ENCODE measurements around the gene UGT1A3.
"Not testable (repeated sequence)": the region's sequence is repeated elsewhere in the genome, so short reads cannot be mapped to it uniquely, and the experiment has no call there.

The UGT1A3 gene

DNA sequence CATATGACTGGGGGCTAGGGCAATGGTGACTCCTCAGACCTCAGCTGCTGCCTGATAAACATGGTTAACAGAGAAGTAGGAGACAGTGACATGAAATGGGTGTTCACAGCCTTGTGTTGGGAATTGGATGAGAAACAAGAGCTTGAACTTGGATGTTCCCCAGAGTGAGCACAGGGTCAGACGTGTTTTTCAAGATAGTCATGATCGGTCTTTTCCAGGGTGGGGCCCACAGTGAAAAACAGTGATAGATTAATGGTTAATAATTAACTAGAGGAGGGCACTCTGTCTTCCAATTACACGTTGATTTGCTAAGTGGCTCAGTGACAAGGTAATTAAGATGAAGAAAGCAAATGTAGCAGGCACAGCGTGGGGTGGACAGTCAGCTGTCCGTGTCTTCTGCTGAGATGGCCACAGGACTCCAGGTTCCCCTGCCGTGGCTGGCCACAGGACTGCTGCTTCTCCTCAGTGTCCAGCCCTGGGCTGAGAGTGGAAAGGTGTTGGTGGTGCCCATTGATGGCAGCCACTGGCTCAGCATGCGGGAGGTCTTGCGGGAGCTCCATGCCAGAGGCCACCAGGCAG is at the start of gene UGT1A3:
TSS of gene UGT1A3 (plus strand) at position 320 of the 579 bp plus-strand sequence. CDS start at position 405, 85 bp downstream.
- DNase-seq: no peak

DNA sequence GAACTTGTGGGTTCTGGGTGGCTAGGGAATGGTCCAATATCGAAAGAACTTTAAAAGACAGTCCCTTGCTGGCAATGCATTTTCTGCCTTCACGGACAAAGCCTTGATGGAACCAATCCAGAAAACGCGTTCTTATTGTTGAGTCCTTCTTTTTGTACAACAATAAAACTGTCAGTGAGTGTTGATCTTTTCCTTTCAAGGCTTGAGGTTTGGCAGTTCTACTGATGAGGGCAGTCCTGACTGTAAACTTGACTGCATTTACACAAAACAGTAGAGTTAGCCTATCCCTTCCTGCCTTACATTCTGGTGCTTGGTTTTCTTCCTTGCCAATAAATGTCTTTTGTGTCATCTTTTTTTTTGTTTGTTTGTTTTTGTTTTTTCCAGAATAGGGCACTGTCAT is 49.6 kb upstream of the UGT1A3 start:
- DNase-seq: no peak

DNA sequence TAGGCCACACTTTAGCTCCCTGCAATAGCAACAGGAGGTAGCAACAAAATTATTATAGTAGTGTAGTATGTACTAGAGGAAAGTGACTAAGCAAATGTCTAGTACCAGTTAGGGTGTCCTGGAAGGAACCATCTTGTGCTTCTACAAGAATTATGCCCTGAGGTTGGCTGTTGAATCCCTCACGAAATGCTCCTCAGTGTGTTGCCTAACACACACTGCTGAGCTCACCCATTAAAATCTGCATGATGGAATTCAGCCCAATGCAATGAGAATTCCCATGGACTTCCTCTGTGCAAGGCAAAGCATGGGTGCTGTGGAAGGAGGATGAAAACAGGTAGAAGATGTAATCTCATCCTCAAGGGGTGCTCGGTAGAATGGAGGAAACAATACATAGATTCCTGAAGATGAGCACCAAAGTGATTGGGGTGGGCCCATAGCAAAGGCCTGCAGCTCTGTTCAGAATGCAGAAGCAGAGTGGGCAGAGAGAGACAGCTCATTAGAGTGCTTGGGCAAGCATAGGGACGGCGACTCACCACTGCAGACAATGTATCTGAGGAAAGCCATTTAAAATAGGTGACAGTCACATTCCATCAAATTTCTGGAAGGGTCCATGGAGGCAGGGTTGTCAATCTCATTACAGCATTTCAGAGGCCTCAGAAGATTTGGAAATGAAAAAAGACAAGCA is 48.3 kb upstream of the UGT1A3 start:
- no peak for DNase-seq

DNA sequence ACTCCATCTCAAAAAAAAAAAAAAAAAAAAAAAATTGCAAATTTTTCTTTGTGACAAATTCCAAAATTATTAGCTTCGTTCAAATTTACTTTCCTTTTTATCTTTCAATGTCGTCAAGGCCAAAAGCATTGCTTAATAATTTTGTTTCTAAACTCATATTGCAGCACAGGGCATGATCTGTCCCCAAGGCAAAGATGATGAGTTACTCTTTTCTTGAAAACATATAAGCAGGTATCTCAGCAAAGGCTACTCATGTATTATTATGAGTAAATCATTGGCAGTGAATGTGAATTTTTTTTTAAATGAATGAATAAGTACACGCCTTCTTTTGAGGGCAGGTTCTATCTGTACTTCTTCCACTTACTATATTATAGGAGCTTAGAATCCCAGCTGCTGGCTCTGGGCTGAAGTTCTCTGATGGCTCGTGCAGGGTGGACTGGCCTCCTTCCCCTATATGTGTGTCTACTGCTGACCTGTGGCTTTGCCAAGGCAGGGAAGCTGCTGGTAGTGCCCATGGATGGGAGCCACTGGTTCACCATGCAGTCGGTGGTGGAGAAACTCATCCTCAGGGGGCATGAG is 47.2 kb upstream of the UGT1A3 start, which contains the start of gene UGT1A7:
TSS of gene UGT1A7 (plus strand) at position 381 of the 579 bp plus-strand sequence. CDS start at position 418, 37 bp downstream.
- DNase-seq: no peak

DNA sequence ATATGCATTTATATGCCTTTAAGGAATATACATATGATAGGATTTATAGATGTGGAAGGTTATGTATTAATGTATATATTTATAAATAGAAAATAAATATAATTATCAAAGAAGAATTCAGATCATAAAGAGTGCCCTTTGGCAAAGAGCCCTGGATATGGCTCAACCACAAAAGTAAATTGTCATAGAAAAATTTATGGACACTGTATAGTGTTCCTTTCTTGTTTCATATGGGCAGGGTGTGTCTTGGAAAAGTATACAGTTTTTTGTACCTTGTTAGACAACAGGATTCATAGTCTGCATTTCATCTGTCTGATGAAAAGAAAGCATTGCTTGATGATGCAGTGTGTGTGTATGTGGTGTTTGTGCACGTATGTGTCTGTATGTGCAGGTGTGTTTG is 44.2 kb upstream of the UGT1A3 start:
- no peak for DNase-seq

DNA sequence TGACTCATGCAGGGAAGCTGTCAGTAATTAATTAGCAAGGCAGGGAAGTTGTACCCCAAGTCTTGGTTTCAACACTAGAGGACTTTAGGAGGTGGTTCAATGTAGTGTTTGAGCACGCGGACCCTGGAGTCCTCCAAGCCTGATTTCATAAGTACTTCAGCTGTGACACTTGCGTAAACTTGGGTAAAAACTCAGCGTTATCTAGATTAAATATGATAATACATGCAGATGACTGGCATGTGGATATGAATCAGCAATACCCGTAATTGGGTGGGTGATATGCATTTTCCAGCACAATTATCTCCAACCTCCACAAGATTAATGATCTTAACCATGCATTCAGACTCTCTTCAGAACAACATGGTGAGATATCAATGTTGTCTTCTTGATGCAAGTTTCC is 41.9 kb upstream of the UGT1A3 start:
- DNase-seq: no peak

DNA sequence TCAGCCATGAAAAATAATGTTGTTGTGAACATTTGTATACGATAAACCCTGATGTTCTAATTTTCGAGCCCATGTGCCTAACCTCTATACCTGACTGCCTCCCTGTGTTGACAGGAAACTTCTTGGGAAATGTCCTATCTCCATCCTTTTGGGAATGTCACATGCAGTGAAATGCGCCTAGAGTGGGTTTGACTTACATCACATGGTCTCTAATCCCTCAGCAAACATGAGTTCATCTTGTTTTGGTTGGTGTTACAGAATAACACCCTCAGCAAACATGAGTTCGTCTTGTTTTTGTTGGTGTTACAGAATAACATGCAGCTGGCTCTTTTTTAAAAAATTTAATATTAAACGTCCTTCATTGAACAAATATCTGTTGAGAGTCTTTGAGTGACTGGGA is 40.5 kb upstream of the UGT1A3 start:
- DNase-seq: no peak

DNA sequence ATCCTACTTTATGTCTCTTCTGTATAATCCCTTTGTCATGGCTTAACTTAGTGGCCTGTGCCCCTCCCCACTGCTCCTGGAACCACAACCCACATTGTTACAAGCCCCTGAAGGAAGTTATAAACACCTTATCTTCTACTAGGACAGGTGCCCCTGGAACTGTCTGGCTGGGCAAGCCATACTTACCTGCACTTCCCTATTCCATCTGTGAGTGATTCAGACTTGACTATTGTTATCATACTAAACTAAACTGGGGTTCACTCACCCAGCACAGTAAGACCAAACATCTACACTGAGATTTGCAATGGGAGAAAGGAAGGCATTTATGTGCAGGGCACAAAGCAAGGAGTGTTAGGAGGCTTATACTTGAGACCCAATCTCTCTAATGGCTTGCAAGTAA is 39.8 kb upstream of the UGT1A3 start:
- no peak for DNase-seq

DNA sequence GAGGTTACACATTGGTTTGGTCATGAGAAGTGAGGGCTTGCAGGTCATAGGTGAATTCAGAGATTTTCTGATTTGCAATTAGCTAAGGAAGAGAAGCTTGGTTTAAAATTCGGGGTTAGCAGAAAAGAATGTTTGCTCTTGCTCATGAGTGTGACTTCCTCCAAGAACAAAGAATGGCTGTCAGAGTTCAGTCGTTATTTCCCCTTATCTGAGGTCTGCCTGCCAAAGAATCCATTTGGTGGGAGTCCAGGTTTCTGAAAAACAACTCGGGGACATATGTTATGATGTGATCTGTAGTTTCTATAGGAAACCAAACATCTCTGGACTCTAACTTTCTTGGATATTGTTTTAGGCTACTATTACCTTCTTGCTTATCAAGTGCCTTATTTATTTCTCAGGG is 39.3 kb upstream of the UGT1A3 start:
- no peak for DNase-seq

DNA sequence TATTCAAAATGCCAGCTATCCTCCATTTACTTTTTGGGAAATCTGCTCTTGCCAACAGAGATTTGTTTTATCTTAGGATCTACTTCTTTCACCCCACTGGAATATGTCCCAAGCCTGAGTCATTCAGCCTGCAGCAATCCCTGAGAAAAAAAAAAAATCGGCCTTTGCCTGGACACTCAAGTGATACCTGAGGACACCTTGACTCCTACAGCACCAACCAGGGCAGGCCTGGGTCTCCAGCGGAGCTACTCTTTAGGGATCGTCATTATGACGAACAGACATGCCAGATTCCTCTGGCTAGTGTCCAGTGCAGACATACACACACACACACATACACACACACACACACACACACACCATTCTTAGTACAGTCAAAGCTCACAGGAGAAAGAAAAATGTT is 38.4 kb upstream of the UGT1A3 start:
- DNase-seq: no peak

DNA sequence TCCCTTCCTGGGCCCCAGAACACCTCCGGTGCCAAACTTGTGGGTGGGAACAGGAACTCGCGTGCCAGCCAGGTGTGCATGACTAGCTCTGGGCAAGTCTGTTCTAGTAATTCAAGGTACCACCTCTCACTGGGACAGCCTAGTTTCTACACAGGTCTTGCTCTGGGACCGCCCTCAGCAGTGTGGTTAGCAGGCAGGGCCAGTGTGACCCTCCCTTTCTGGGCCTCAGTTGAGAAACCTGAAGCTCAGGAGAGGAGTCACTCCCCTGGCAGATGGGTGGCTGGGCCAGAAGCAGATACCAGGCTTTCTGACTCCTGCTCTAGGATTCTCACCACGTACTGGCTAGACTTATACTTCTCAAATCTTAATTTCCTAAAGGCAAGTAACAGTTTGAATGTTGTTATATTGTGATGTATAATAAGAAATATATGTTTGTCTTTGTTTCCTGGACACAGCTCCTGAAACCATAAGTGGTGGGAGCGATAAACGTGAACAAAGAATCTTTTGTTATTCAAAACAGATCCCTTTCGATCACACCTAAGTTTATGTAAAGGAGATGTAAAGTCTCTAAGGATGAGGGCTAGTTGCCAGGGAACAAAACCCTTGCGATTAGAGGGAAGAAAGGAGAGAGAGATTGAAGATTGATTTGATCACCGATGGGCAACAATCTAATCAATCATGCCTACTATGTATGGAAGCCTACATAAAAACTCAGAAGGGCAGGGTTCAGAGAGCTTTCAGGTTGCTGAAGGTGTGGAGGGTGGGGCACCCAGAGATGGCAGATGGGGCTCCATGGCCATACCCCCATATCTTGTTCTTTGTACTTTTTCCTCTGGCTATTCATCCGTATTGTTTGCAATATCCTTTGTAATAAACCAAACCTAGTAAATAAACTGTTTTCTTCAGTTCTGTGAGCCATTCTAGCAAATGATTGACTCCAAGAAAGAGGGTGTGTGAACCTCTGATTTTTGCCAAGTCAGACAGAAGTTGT is 37.1 kb upstream of the UGT1A3 start:
- no peak for DNase-seq

DNA sequence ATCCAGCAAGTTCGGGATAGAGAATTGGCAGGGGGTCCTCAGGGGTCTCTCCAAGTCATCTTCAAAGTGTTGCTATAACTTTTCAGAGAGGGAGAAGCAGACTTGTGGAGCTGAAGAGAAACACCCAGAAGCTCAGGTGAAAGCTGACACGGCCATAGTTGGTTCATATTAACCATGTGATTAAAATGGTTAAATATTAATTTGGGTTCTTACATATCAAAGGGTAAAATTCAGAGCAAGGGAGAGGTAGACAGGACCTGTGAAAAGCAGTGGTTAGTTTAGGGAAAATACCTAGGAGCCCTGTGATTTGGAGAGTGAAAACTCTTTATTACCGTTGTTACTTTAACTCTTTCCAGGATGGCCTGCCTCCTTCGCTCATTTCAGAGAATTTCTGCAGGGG is 36.2 kb upstream of the UGT1A3 start, which contains the start of gene UGT1A6:
TSS of gene UGT1A6 (plus strand) at position 243 of the 400 bp plus-strand sequence. CDS start at position 358, 115 bp downstream.
- no peak for DNase-seq

DNA sequence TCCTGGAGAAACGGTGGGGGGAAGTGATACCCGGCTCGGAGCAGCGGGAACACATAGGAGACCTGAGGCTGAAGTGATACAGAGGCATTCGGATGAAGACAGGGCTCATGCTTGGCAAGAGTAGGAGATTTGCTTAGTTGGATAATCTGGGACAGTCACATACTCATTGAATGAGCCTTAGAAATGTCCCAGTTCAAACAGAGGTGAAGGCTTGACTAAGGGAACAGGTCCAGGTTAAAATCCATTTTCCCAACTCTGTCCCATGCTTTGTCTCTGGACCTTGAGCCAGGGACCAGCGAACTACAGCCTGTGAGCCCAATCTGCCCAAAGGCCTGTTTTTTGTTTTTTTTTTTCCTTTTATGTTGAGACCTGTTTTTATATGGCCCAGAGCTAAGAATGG is 34.9 kb upstream of the UGT1A3 start:
- no peak for DNase-seq

DNA sequence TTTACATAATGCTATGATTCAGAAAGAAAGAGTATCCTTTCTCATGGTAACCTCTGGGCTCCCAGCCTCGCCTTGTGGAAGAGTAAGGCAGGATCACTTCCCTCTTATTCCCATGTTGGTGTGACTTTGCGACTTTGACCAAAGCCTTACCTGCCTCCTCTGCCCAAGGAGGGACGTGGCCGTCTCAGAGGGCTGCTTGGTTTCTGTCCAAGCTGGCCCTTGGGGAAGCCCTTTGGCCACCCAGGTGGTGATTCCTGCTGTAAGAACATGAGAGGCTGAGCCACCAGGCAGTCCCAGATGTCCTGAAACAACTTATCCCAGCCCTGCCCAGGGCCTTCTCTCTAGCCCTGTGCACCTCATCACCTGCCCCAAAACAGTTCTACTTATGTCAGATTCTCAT is 30.1 kb upstream of the UGT1A3 start:
- no peak for DNase-seq

DNA sequence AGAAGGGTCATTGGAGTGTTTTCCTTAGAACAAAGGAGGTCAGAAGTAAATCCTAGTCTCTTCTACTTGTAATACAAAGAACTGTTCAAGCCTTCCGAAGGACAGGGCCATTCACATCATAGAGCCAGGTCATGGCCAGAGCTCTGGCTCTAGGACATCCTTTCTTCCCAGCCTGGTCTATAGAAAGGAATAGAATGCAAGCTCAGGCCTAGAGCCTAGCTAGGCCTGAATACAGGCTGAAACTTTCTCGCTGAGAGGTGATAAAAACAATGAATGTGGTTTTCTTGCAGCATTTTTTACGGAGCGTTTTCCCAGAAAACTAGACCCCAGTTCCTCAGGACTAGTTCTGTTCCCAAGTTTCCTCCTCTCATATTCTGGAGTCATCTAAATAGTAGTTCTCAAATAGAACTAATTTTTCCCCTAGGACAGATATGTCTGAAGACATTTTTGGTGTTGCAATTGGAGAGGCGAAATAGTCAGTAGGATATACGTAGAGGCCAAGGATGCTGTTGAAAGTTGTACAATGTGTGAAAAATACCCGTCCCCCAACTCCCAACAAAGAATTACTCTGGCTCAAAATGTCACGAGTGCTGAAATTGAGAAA is 29.3 kb upstream of the UGT1A3 start:
- no peak for DNase-seq

DNA sequence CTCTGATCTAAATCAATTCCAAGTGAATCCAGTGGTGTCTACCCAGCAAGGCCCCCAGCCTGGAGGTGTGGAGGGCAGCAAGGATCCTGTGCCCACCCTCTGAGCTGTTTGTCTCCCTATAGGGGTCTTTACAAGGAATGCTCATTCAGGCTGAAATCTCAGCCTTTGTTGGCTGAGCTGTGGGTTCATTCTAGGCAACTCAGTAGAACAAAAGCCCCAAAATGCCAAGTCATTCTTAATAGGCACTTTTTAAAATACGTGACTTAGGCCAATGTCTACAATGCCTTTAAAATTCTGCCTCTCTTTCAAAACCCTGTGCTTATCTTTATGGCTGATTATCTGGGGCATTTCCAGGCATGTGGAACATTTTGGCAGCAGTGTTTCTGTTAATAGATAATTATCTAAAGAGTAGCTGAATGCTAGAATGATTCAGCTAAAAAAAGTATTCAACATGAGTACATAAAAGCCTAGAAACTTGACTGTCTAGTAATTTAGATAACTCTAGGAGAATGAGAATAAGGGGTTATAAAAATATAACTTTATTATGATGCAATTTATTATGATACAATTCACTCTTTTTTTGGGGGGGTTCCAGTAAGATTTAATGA is 28.7 kb upstream of the UGT1A3 start:
- no peak for DNase-seq

DNA sequence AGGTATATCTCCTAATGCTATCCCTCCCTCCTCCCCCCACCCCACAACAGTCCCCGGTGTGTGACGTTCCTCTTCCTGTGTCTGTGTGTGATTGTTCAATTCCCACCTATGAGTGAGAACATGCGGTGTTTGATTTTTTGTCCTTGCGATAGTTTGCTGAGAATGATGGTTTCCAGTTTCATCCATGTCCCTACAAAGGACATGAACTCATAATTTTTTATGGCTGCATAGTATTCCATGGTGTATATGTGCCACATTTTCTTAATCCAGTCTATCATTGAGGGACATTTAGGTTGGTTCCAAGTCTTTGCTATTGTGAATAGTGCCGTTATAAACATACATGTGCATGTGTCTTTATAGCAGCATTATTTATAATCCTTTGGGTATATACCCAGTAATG is 28.0 kb upstream of the UGT1A3 start:
- DNase-seq: not testable (repeated sequence)

DNA sequence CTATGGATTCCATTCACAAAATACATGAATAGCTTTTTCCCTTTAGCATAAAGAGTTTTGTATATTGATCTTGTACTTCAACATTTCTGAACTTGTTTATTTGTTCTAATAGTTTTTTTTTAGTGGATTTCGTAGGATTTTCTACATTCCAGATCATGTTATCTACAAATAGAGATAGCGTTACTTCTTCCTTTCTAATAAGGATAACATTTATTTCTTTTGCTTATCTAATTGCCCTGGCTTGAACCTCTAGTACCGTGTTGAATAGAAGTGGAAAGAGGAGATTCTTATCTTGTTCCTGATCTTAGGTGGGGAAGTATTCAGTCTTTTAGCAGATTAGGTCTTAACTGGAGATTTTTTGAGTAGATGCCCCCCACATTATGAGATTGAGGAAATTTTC is 26.6 kb upstream of the UGT1A3 start:
- DNase-seq: no peak

DNA sequence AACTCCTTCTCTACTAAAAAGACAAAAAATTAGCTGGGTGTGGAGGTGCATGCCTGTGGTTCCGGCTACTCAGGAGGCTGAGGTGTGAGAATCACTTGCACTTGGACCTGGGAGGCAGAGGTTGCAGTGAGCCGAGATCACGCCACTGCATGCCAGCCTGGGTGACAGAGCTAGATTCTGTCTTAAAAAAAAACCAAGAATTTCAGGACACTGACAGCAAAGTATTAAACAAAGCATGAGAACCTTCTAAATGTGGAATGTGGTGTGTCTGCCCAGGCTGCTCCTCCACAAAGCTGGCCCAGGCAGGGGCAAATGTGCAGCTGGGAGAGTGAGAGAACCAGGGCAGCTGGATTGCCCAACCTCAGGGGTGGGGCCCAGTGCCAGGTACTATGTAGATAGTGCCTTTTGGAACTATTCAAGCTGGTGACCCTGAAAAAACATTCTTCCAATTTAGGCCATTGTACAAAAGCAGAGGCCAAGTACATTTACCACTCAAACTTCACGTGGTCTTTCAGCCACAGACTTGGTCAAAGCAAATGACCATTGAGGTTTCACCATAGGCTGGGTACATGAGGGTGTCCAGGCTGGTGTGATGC is 22.8 kb upstream of the UGT1A3 start:
- DNase-seq: no peak

DNA sequence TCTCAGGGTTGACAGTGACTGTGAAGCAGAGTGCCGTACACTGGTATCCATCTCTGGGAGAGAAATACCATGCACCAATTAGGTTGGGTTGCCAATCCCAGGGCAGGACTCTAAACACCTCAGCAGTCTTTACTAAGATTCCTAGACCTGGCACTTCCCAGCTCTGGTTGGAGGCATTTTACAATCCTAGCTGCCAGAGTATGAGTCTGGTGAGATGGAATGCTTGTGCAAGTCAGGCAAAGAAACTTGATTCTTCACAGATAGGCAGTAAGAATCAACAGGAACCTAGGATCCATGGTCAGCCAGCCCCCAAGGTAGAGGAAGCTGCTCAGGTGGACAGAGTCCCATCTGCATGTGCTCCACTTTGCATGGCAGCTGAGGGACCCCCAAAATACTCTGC is 22.1 kb upstream of the UGT1A3 start:
- no peak for DNase-seq

DNA sequence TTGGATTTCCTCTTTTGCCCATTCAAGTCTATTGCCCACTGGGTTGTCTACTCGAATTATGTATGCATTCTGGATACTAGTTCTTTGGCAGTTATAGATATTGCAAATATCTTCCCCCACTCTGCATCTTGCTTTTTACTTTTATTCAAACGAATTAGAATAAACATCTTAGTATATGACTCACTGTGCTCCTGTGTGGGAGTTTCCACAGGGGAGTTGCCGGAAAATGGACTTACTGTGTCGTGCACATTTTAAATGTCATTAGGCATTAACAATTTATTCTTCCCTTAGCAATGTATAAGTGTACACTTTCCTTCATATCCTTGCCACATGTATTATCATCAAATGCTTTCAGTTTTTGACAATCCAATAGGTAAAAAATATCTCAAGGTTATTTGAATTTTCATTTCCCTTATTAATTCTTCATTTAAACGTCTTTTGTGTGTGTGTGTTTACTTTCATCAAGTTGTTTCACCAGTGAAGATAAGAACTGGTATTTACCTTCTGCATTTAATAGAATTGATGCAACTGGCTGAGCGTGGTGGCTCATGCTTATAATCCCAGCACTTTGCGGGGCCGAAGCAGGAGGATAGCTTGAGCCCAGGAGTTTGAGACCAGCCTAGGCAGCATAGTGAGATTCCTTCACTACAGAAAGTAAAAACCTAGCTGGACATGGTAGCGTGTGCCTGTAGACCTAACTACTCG is 20.8 kb upstream of the UGT1A3 start:
- no peak for DNase-seq
